GM21528 (cell line): ENCODE measurements around the gene LHX3.

ENCODE experiments used
- ATAC-seq: cut with Tn5 transposase; IDR thresholded peaks from one replicate; pipeline ENCODE4 v1.9.1; 2021; ENCODE audit warnings: mild to moderate bottlenecking, moderate library complexity; ENCODE audit not compliant: unreplicated experiment, low FRiP score

Gene LHX3

GRCh38 chr9:136204838-136205706 is at the start of gene LHX3:
LHX3 (minus strand) TSS chr9:136205128; CDS start chr9:136205012, 116 bp downstream.
- no peak for ATAC-seq

GRCh38 chr9:136253246-136254130 is 48.6 kb upstream of the LHX3 start:
- ATAC-seq = no peak

GRCh38 chr9:136252846-136253245 is 47.9 kb upstream of the LHX3 start:
- no peak for ATAC-seq

- ATAC-seq = no peak
These were observed 47.4 kb upstream of the LHX3 start for GRCh38 chr9:136252281-136252680.

GRCh38 chr9:136251264-136252115 is 46.6 kb upstream of the LHX3 start:
- no peak for ATAC-seq

- ATAC-seq = no peak
These were observed 45.7 kb upstream of the LHX3 start for GRCh38 chr9:136250676-136251075.

GRCh38 chr9:136249877-136250559 is 45.1 kb upstream of the LHX3 start:
- no peak for ATAC-seq

GRCh38 chr9:136248951-136249876 is 44.3 kb upstream of the LHX3 start:
- ATAC-seq = no peak

- ATAC-seq = no peak
These were observed 43.2 kb upstream of the LHX3 start for GRCh38 chr9:136247947-136248637.

GRCh38 chr9:136247551-136247916 is 42.6 kb upstream of the LHX3 start:
- no peak for ATAC-seq

- ATAC-seq = no peak
These were observed 42.1 kb upstream of the LHX3 start for GRCh38 chr9:136246849-136247550.

- ATAC-seq = peak; percentile 54
These were observed 40.6 kb upstream of the LHX3 start, which contains the start of gene QSOX2 for GRCh38 chr9:136245219-136246150. QSOX2 (minus strand) TSS chr9:136245812; CDS start chr9:136245803, 9 bp downstream.

- ATAC-seq = no peak
These were observed 40.0 kb upstream of the LHX3 start for GRCh38 chr9:136244969-136245218.

GRCh38 chr9:136244122-136244968 is 39.4 kb upstream of the LHX3 start:
- no peak for ATAC-seq

GRCh38 chr9:136243631-136244030 is 38.7 kb upstream of the LHX3 start:
- ATAC-seq = no peak
